CD8-positive, alpha-beta memory T cell (primary cell): ENCODE data around the gene SPRED2. TPM values are rescaled to one million over a fixed set of nuclear protein-coding genes. Genes with fewer than 3 reads are reported as not detected.

ENCODE experiments used
- CTCF ChIA-PET: fragments of 350-600 bp; sonication (Branson Sonifier 250); formaldehyde crosslinking; loops from one replicate; lab custom pipeline; 2021; ENCODE audit warnings: antibody characterized with exemption; lab: Charles Lee
- POLR2A ChIA-PET: fragments of 350-600 bp; sonication (Branson Sonifier 250); formaldehyde crosslinking; loops from one replicate; lab custom pipeline; 2021; ENCODE audit warnings: antibody characterized with exemption; lab: Charles Lee
- DNase-seq, 5 donors: peaks; one replicate each; pipeline versions ENCODE4 v3.0.0 to v3.0.0-alpha.2; 2020 to 2022; ENCODE audit warnings: mixed read lengths in 1 of 5
- H3K27ac ChIP-seq: one replicate; pipeline ENCODE4 v1.7.0; 2013; ENCODE audit warnings: low read depth, mild to moderate bottlenecking, low read length, moderate library complexity
- H3K27me3 ChIP-seq: 2 replicates; pipeline ENCODE4 v1.7.0; 2013; ENCODE audit warnings: low read length, mild to moderate bottlenecking; ENCODE audit not compliant: insufficient read depth, poor library complexity, severe bottlenecking
- H3K36me3 ChIP-seq: 2 replicates; pipeline ENCODE4 v1.7.0; 2013; ENCODE audit warnings: mild to moderate bottlenecking, low read length, moderate library complexity; ENCODE audit not compliant: insufficient read depth
- H3K4me1 ChIP-seq: 2 replicates; pipeline ENCODE4 v1.7.0; 2013; ENCODE audit warnings: mild to moderate bottlenecking, low read length, moderate library complexity; ENCODE audit not compliant: insufficient read depth
- H3K4me3 ChIP-seq: 2 replicates; pipeline ENCODE4 v1.7.0; 2013; ENCODE audit warnings: mild to moderate bottlenecking, low read length
- H3K9me3 ChIP-seq: 2 replicates; pipeline ENCODE4 v1.7.0; 2013; ENCODE audit warnings: mild to moderate bottlenecking, low read length
- H3K27ac Mint-ChIP-seq, 8 donors: one replicate each; pipeline ENCODE4 v1.8.0; 2020 to 2021; ENCODE audit warnings: mixed read lengths in 8 of 8, mild to moderate bottlenecking in 6 of 8, inconsistent platforms in 3 of 8, moderate library complexity in 3 of 8
- H3K27me3 Mint-ChIP-seq, 2 donors: one replicate each; pipeline ENCODE4 v1.8.0; 2020 to 2021; ENCODE audit warnings: mixed read lengths in 2 of 2, mild to moderate bottlenecking in 1 of 2, moderate library complexity in 1 of 2
- H3K36me3 Mint-ChIP-seq, 3 donors: one replicate each; pipeline ENCODE4 v1.8.0; 2020 to 2021; ENCODE audit warnings: mixed read lengths in 3 of 3, inconsistent platforms in 1 of 3, mild to moderate bottlenecking in 1 of 3
- H3K4me1 Mint-ChIP-seq, 3 donors: one replicate each; pipeline ENCODE4 v1.8.0; 2020 to 2021; ENCODE audit warnings: mixed read lengths in 3 of 3, inconsistent platforms in 1 of 3, mild to moderate bottlenecking in 1 of 3
- H3K4me3 Mint-ChIP-seq, 7 donors: one replicate each; pipeline ENCODE4 v1.8.0; 2020 to 2021; ENCODE audit warnings: mixed read lengths in 7 of 7, mild to moderate bottlenecking in 6 of 7, moderate library complexity in 4 of 7, inconsistent platforms in 2 of 7
- H3K9me3 Mint-ChIP-seq, 5 donors: one replicate each; pipeline ENCODE4 v1.8.0; 2020 to 2022; ENCODE audit warnings: mixed read lengths in 5 of 5, mild to moderate bottlenecking in 3 of 5, moderate library complexity in 2 of 5, inconsistent platforms in 1 of 5
- polyA plus RNA-seq: library from polyadenylated mRNA; unstranded; fragments of 300-500 nt; fragmentation: Illumina TruSeq; gene quantifications from one replicate; pipeline ENCODE4 v1.2.3, GENCODE V29; 2021
- total RNA-seq, 2 experiments: library from RNA; stranded (reverse); gene quantifications; one replicate each; pipeline ENCODE4 v1.2.3, GENCODE V29; 2021

Gene SPRED2
- total and polyA plus RNA-seq, 3 experiments from 2014 or later: 1.3 to 4.0 (median 3.0) TPM

- Mint-ChIP-seq H3K27ac (no peak overlapping the region), H3K4me3 (no peak overlapping the region), H3K27me3 (peaks cover 27 to 51% of the 10 kb centered on the region in 2 donors), H3K9me3 (no peaks in the 10 kb centered on the region), H3K4me1 (peaks cover 13 to 17% (median 16%) of the 10 kb centered on the region in 3 donors), H3K36me3 (peaks cover 0 to 2% (median 0%) of the 10 kb centered on the region in 3 donors)
- Histone ChIP-seq H3K4me3 (no peak overlapping the region), H3K27ac (no peak overlapping the region), H3K36me3 (no peaks in the 10 kb centered on the region), H3K27me3 (peaks cover 15% of the 10 kb centered on the region), H3K4me1 (peaks cover 13% of the 10 kb centered on the region), H3K9me3 (no peaks in the 10 kb centered on the region)
- DNase-seq: no peak
- CTCF ChIA-PET: interaction anchor here (1.3 kb wide), 1 partner anchor 66 kb away, joined by 3 read pairs; no protein-coding TSS in a partner anchor
- POLR2A ChIA-PET: no interaction called here
Observed at GRCh38 chr2:65438137-65438899, 5.9 kb upstream of the SPRED2 start.

- no peak for DNase-seq
- peak overlapping the region in 4 of 7 donors; percentile 21 to 91 (median 64) for H3K4me3 Mint-ChIP-seq
- H3K4me3 ChIP-seq: no peak overlapping the region
- CTCF ChIA-PET: interaction anchor here (1.1 to 1.3 kb wide), 2 partner anchors 17 to 66 kb away, joined by 3 read pairs; no protein-coding TSS in a partner anchor
- no peaks in the 10 kb centered on the region for H3K9me3 ChIP-seq
- no peaks in the 10 kb centered on the region for H3K9me3 Mint-ChIP-seq
- H3K27ac Mint-ChIP-seq: no peak overlapping the region
- H3K27me3 ChIP-seq: peaks cover 15% of the 10 kb centered on the region
- H3K36me3 ChIP-seq: no peaks in the 10 kb centered on the region
- peaks cover 0 to 2% (median 0%) of the 10 kb centered on the region in 3 donors for H3K36me3 Mint-ChIP-seq
- H3K4me1 Mint-ChIP-seq: peaks cover 13 to 23% (median 16%) of the 10 kb centered on the region in 3 donors
- peak overlapping the region; percentile 67 for H3K27ac ChIP-seq
- peaks cover 27 to 46% of the 10 kb centered on the region in 2 donors for H3K27me3 Mint-ChIP-seq
- H3K4me1 ChIP-seq: peaks cover 19% of the 10 kb centered on the region
- POLR2A ChIA-PET: no interaction called here
Observed at GRCh38 chr2:65437392-65438135, 5.2 kb upstream of the SPRED2 start.

GRCh38 chr2:65436824-65437221 is 4.4 kb upstream of the SPRED2 start:
- POLR2A ChIA-PET: no interaction called here
- H3K4me3 ChIP-seq: peak overlapping the region; percentile 71
- peak overlapping the region; percentile 86 to 97 (median 90) for H3K4me3 Mint-ChIP-seq
- H3K27me3 ChIP-seq: peaks cover 15% of the 10 kb centered on the region
- peaks cover 14 to 26% (median 16%) of the 10 kb centered on the region in 3 donors for H3K4me1 Mint-ChIP-seq
- CTCF ChIA-PET: interaction anchor here (1.1 to 1.3 kb wide), 3 partner anchors 16 to 67 kb away, joined by 3 read pairs; no protein-coding TSS in a partner anchor
- DNase-seq: no peak
- H3K9me3 ChIP-seq: no peaks in the 10 kb centered on the region
- peak overlapping the region; percentile 67 for H3K27ac ChIP-seq
- H3K36me3 Mint-ChIP-seq: peaks cover 0 to 6% (median 0%) of the 10 kb centered on the region in 3 donors
- peaks cover 19% of the 10 kb centered on the region for H3K4me1 ChIP-seq
- peaks cover 27 to 44% of the 10 kb centered on the region in 2 donors for H3K27me3 Mint-ChIP-seq
- H3K36me3 ChIP-seq: no peaks in the 10 kb centered on the region
- no peaks in the 10 kb centered on the region for H3K9me3 Mint-ChIP-seq
- H3K27ac Mint-ChIP-seq: peak overlapping the region in 3 of 8 donors; percentile 7 to 37 (median 23)

- Histone ChIP-seq H3K4me3 (peak overlapping the region; percentile 71), H3K36me3 (no peaks in the 10 kb centered on the region), H3K27ac (peak overlapping the region; percentile 67), H3K9me3 (no peaks in the 10 kb centered on the region), H3K4me1 (peaks cover 19% of the 10 kb centered on the region), H3K27me3 (peaks cover 15% of the 10 kb centered on the region)
- POLR2A ChIA-PET: no interaction called here
- CTCF ChIA-PET: interaction anchor here (1.1 to 1.3 kb wide), 3 partner anchors 16 to 139 kb away, joined by 3 read pairs; no protein-coding TSS in a partner anchor
- Mint-ChIP-seq H3K9me3 (no peaks in the 10 kb centered on the region), H3K4me1 (peaks cover 14 to 26% (median 16%) of the 10 kb centered on the region in 3 donors), H3K4me3 (peak overlapping the region; percentile 86 to 97 (median 90)), H3K27me3 (peaks cover 25 to 44% of the 10 kb centered on the region in 2 donors), H3K27ac (peak overlapping the region in 5 of 8 donors; percentile 7 to 79 (median 20)), H3K36me3 (peaks cover 0 to 8% (median 0%) of the 10 kb centered on the region in 3 donors)
- DNase-seq: peak in 4 of 5 donors; percentile 15 to 57 (median 22)
Observed at GRCh38 chr2:65436169-65436823, 3.9 kb upstream of the SPRED2 start.

GRCh38 chr2:65435625-65436168 is 3.3 kb upstream of the SPRED2 start:
- POLR2A ChIA-PET: no interaction called here
- H3K4me1 Mint-ChIP-seq: peaks cover 15 to 27% (median 16%) of the 10 kb centered on the region in 3 donors
- H3K9me3 Mint-ChIP-seq: no peaks in the 10 kb centered on the region
- peaks cover 15% of the 10 kb centered on the region for H3K27me3 ChIP-seq
- peak overlapping the region in 2 of 8 donors; percentile 63 to 90 for H3K27ac Mint-ChIP-seq
- H3K36me3 Mint-ChIP-seq: peaks cover 0 to 9% (median 0%) of the 10 kb centered on the region in 3 donors
- H3K4me1 ChIP-seq: peaks cover 19% of the 10 kb centered on the region
- peak overlapping the region; percentile 86 to 97 (median 90) for H3K4me3 Mint-ChIP-seq
- H3K9me3 ChIP-seq: no peaks in the 10 kb centered on the region
- H3K36me3 ChIP-seq: no peaks in the 10 kb centered on the region
- peak overlapping the region; percentile 71 for H3K4me3 ChIP-seq
- peak in 3 of 5 donors; percentile 9 to 21 (median 12) for DNase-seq
- CTCF ChIA-PET: interaction anchor here (1.1 to 1.3 kb wide), 2 partner anchors 53 to 139 kb away, joined by 3 read pairs; no protein-coding TSS in a partner anchor
- peaks cover 25 to 44% of the 10 kb centered on the region in 2 donors for H3K27me3 Mint-ChIP-seq
- H3K27ac ChIP-seq: peak overlapping the region; percentile 67

GRCh38 chr2:65434592-65435241 is 2.3 kb upstream of the SPRED2 start:
- peak overlapping the region in 2 of 8 donors; percentile 43 to 50 for H3K27ac Mint-ChIP-seq

More at GRCh38 chr2:65434592-65435241, 2.3 kb upstream of the SPRED2 start:
- H3K27me3 ChIP-seq: peaks cover 15% of the 10 kb centered on the region
- ChIA-PET POLR2A (no interaction called here), CTCF (no interaction called here)
- peaks cover 19% of the 10 kb centered on the region for H3K4me1 ChIP-seq
- H3K27me3 Mint-ChIP-seq: peaks cover 25 to 42% of the 10 kb centered on the region in 2 donors
- no peaks in the 10 kb centered on the region for H3K9me3 Mint-ChIP-seq
- H3K9me3 ChIP-seq: no peaks in the 10 kb centered on the region
- no peak for DNase-seq
- H3K4me3 Mint-ChIP-seq: peak overlapping the region; percentile 43 to 92 (median 86)
- no peaks in the 10 kb centered on the region for H3K36me3 ChIP-seq
- H3K36me3 Mint-ChIP-seq: peaks cover 0 to 9% (median 0%) of the 10 kb centered on the region in 3 donors
- H3K4me1 Mint-ChIP-seq: peaks cover 15 to 31% (median 16%) of the 10 kb centered on the region in 3 donors
- no peak overlapping the region for H3K4me3 ChIP-seq
- H3K27ac ChIP-seq: no peak overlapping the region
